CD14-positive monocyte (primary cell): ENCODE measurements around the gene PYGB. TPM values are rescaled to one million over a fixed set of nuclear protein-coding genes. Genes with fewer than 3 reads are reported as not detected.

Experiments
- DNase-seq, 3 donors: peaks; one replicate each; pipeline ENCODE4 v3.0.0-alpha.2; 2011 to 2022
- H2AFZ ChIP-seq: 2 replicates; pipeline ENCODE4 v1.6.0; 2012; ENCODE audit warnings: mild to moderate bottlenecking, low read depth, low read length, inconsistent platforms; ENCODE audit not compliant: insufficient read depth, poor library complexity, severe bottlenecking
- H3K27ac ChIP-seq, 2 donors: 1 replicate in 1 of 2; 2 replicates in 1 of 2; pipeline ENCODE4 v1.5.1; 2012 to 2013; ENCODE audit warnings: low read length in 2 of 2, control low read depth in 1 of 2, inconsistent platforms in 1 of 2, low read depth in 1 of 2, mild to moderate bottlenecking in 1 of 2
- H3K27me3 ChIP-seq, 2 donors: one replicate each; pipeline versions ENCODE4 v1.6.0 to v1.6.1; 2011 to 2013; ENCODE audit warnings: low read length in 2 of 2; ENCODE audit not compliant: control insufficient read depth in 2 of 2, insufficient read depth in 2 of 2
- H3K36me3 ChIP-seq, 2 donors: replicated peaks in 1 of 2; 1 replicate in 1 of 2; 2 replicates in 1 of 2; pipeline versions ENCODE4 v1.5.1 to v1.6.1; 2012 to 2013; ENCODE audit warnings: low read length in 2 of 2, control low read depth in 1 of 2, inconsistent platforms in 1 of 2, mild to moderate bottlenecking in 1 of 2; ENCODE audit not compliant: insufficient read depth in 2 of 2, control insufficient read depth in 1 of 2
- H3K4me1 ChIP-seq, 2 donors: 1 replicate in 1 of 2; 2 replicates in 1 of 2; pipeline versions ENCODE4 v1.5.1 to v1.6.1; 2012 to 2013; ENCODE audit warnings: low read length in 2 of 2, control low read depth in 1 of 2, inconsistent platforms in 1 of 2, mild to moderate bottlenecking in 1 of 2, moderate library complexity in 1 of 2; ENCODE audit not compliant: insufficient read depth in 2 of 2, control insufficient read depth in 1 of 2
- H3K4me2 ChIP-seq: replicated peaks from 2 replicates; pipeline ENCODE3; 2012; ENCODE audit warnings: low read length, moderate library complexity, mild to moderate bottlenecking; ENCODE audit not compliant: poor library complexity, severe bottlenecking; ENCODE audit errors: extremely low read depth
- H3K4me3 ChIP-seq, 3 experiments: fragments of 200-600 bp in 1 of 3; sonication (generic) in 1 of 3; replicated peaks in 1 of 3; 1 replicate in 2 of 3; 2 replicates in 1 of 3; pipeline ENCODE4 v1.5.1; 2011 to 2013; ENCODE audit warnings: low read length in 3 of 3, mild to moderate bottlenecking in 3 of 3, control low read depth in 2 of 3, low read depth in 2 of 3, inconsistent platforms in 1 of 3, moderate library complexity in 1 of 3
- H3K79me2 ChIP-seq: 2 replicates; pipeline ENCODE4 v1.6.0; 2012; ENCODE audit warnings: mild to moderate bottlenecking, control low read depth, inconsistent platforms, low read length, moderate library complexity; ENCODE audit not compliant: insufficient read depth
- H3K9ac ChIP-seq: 2 replicates; pipeline ENCODE4 v1.6.0; 2017; ENCODE audit warnings: low read length, mild to moderate bottlenecking; ENCODE audit not compliant: insufficient read depth, poor library complexity, severe bottlenecking
- H3K9me3 ChIP-seq, 2 donors: replicated peaks in 1 of 2; 1 replicate in 1 of 2; 2 replicates in 1 of 2; pipeline versions ENCODE4 v1.5.1 to v1.6.1; 2012 to 2013; ENCODE audit warnings: low read length in 2 of 2, control low read depth in 1 of 2; ENCODE audit not compliant: control insufficient read depth in 1 of 2, insufficient read depth in 1 of 2
- H4K20me1 ChIP-seq: 2 replicates; pipeline ENCODE4 v1.6.0; 2012; ENCODE audit warnings: mild to moderate bottlenecking, low read length, control low read depth, moderate library complexity; ENCODE audit not compliant: insufficient read depth
- H3K27ac Mint-ChIP-seq, 7 donors: one replicate each; pipeline ENCODE4 v1.8.0; 2020; ENCODE audit warnings: mild to moderate bottlenecking in 7 of 7, mixed read lengths in 7 of 7, moderate library complexity in 6 of 7, inconsistent platforms in 2 of 7
- H3K27me3 Mint-ChIP-seq, 3 donors: one replicate each; pipeline ENCODE4 v1.8.0; 2021 to 2022; ENCODE audit warnings: low read depth in 3 of 3, mild to moderate bottlenecking in 3 of 3, mixed read lengths in 3 of 3, moderate library complexity in 3 of 3, inconsistent platforms in 1 of 3
- H3K36me3 Mint-ChIP-seq, 2 donors: one replicate each; pipeline ENCODE4 v1.8.0; 2020; ENCODE audit warnings: mixed read lengths in 2 of 2, inconsistent platforms in 1 of 2, mild to moderate bottlenecking in 1 of 2
- H3K4me1 Mint-ChIP-seq: one replicate; pipeline ENCODE4 v1.8.0; 2020; ENCODE audit warnings: mild to moderate bottlenecking, mixed read lengths
- H3K4me3 Mint-ChIP-seq, 2 donors: one replicate each; pipeline ENCODE4 v1.8.0; 2020; ENCODE audit warnings: mild to moderate bottlenecking in 2 of 2, mixed read lengths in 2 of 2, moderate library complexity in 1 of 2
- H3K9me3 Mint-ChIP-seq, 7 donors: one replicate each; pipeline ENCODE4 v1.8.0; 2020 to 2022; ENCODE audit warnings: mixed read lengths in 7 of 7, mild to moderate bottlenecking in 6 of 7, moderate library complexity in 6 of 7, inconsistent platforms in 2 of 7
- WGBS: methylation state at CpG from one replicate; pipeline ENCODE4 v1.1.5; 2013; ENCODE audit warnings: missing lambda C conversion rate; ENCODE audit not compliant: insufficient coverage; 5-methylcytosine and 5-hydroxymethylcytosine counted together
- intact Hi-C, 2 donors: fragments of 100-400 bp; cut with micrococcal nuclease; formaldehyde crosslinking; loops; one replicate each; pipeline versions ENCODE4 v1.15.0 to v1.15.1; 2023
- polyA plus RNA-seq, 3 donors: library from polyadenylated mRNA; depleted of rRNA in 1 of 3; unstranded in 2 of 3; stranded (reverse) in 1 of 3; fragments of 300-500 nt in 2 of 3; fragments of >200 nt in 1 of 3; fragmentation: Illumina TruSeq in 2 of 3; gene quantifications; 1 replicate in 2 of 3; 2 replicates in 1 of 3; pipeline ENCODE4 v1.2.3, GENCODE V29; 2012 to 2021
- TF ChIP-seq, protein P1 (sequence below): fragments of 200-600 bp; IDR thresholded peaks from one replicate; pipeline ENCODE4 v1.8.0; 2022; ENCODE audit warnings: antibody characterized with exemption, mild to moderate bottlenecking

The PYGB gene
- polyA plus RNA-seq, 3 donors = 26.6 to 33.2 (median 26.7) TPM

DNA sequence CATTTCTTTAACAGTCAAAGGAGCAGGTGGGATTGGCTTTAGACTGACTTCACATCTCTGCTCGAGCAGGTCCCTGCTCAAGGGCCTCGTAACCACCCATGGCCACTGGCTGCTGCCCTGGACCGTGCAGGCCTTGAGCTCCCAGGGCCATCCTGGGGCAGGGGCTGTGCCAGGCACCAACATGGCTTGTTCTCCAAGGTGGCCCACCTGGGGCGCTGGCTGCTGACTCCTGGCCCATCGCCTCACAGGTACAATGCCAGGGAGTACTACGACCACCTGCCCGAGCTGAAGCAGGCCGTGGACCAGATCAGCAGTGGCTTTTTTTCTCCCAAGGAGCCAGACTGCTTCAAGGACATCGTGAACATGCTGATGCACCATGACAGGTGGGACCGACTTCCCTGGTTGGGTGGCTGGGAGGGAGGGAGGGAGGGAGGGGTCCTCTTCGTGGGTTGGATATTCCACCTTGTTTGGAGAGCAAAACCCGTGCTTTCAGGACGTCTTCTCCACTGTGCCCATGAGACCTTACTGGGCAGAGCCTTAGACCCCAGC lies 46.1 kb downstream of the PYGB start:
- Histone ChIP-seq H3K27me3 (no peaks in the 10 kb centered on the region), H3K27ac (no peak overlapping the region), H3K79me2 (no peaks in the 10 kb centered on the region), H3K9me3 (no peaks in the 10 kb centered on the region), H3K36me3 (peaks cover 81 to 88% of the 10 kb centered on the region in 2 donors), H3K4me3 (no peak overlapping the region), H3K4me2 (no peak overlapping the region), H3K4me1 (no peaks in the 10 kb centered on the region), H3K9ac (no peak overlapping the region), H2AFZ (no peak overlapping the region), H4K20me1 (no peaks in the 10 kb centered on the region)
- Mint-ChIP-seq H3K27me3 (no peaks in the 10 kb centered on the region), H3K4me1 (no peaks in the 10 kb centered on the region), H3K36me3 (peaks cover 55 to 86% of the 10 kb centered on the region in 2 donors), H3K27ac (peak overlapping the region in 3 of 7 donors; percentile 13 to 43 (median 21)), H3K4me3 (no peak overlapping the region), H3K9me3 (no peaks in the 10 kb centered on the region)
- no peak for DNase-seq
- 98% methylated on average over 10 of the region's 13 CpGs for WGBS
- intact Hi-C loops = no loop called here
- TF ChIP-seq, protein P1, sequence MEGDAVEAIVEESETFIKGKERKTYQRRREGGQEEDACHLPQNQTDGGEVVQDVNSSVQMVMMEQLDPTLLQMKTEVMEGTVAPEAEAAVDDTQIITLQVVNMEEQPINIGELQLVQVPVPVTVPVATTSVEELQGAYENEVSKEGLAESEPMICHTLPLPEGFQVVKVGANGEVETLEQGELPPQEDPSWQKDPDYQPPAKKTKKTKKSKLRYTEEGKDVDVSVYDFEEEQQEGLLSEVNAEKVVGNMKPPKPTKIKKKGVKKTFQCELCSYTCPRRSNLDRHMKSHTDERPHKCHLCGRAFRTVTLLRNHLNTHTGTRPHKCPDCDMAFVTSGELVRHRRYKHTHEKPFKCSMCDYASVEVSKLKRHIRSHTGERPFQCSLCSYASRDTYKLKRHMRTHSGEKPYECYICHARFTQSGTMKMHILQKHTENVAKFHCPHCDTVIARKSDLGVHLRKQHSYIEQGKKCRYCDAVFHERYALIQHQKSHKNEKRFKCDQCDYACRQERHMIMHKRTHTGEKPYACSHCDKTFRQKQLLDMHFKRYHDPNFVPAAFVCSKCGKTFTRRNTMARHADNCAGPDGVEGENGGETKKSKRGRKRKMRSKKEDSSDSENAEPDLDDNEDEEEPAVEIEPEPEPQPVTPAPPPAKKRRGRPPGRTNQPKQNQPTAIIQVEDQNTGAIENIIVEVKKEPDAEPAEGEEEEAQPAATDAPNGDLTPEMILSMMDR = no peak

DNA sequence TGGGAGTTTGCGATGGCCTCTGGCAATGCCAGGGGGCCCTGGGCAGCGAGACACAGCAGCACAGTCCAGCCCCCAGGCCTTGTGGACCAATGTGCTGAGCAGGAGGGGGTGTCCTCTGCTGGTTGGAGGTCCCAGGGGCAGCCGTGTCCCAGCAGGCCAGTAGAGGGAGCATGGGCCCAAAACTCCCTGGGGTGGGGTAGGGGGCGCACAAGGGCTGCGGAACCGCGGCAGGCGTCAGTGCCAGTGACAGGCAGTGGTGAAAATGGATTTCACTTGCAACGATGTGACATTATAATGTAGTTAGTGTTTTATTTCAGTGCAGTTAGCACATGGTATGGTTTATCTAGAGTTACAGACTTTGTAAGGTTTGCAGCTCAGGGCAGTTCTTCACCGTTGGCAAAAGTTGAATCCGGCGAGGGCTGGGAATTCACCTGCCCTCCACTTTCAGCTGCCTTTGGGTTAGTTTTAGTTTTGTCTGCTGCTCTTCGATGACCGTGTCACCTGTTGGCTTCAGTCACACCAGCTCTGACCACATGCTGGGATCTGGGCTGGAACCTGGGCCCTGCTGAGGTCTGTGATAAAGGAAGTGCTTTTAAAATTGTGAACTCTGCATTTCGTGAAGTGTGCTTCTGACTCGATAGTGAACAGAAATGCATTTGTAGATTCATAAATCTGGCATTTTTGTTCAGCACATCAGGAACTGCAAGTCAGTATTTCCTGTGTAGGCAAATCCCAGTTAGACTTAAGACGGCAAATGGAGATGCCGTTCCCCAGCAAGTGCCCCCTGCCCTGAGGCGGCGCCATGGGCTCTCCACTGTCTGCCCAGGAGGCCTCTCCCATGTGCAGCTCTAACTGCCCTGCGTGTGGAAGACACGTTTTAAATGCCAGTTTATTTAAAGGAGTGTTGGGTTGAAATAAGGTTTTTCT lies 46.8 kb downstream of the PYGB start:
- no peaks in the 10 kb centered on the region for H3K9me3 Mint-ChIP-seq
- no peak overlapping the region for H3K4me3 Mint-ChIP-seq
- no peaks in the 10 kb centered on the region for H3K4me1 ChIP-seq
- no peak overlapping the region for H3K9ac ChIP-seq
- no peaks in the 10 kb centered on the region for H3K4me1 Mint-ChIP-seq
- no peaks in the 10 kb centered on the region for H4K20me1 ChIP-seq
- H3K36me3 Mint-ChIP-seq = peaks cover 48 to 86% of the 10 kb centered on the region in 2 donors
- H3K27ac Mint-ChIP-seq = peak overlapping the region in 2 of 7 donors; percentile 22 to 66
- TF ChIP-seq, protein P1 = peak; percentile 74
- no peaks in the 10 kb centered on the region for H3K9me3 ChIP-seq
- H3K4me2 ChIP-seq = no peak overlapping the region
- H3K36me3 ChIP-seq = peaks cover 78 to 85% of the 10 kb centered on the region in 2 donors
- intact Hi-C loops = no loop called here
- no peaks in the 10 kb centered on the region for H3K79me2 ChIP-seq
- no peaks in the 10 kb centered on the region for H3K27me3 ChIP-seq
- H3K4me3 ChIP-seq = no peak overlapping the region
- DNase-seq = peak; percentile 25 to 62 (median 32)
- no peak overlapping the region for H2AFZ ChIP-seq
- H3K27me3 Mint-ChIP-seq = no peaks in the 10 kb centered on the region
- WGBS = 55% methylated on average over 16 of the region's 22 CpGs
- peak overlapping the region; percentile 6 to 32 for H3K27ac ChIP-seq
